Kidney epithelial cell (primary cell): Measurements from ENCODE around the gene TRIM5. TPM values are rescaled to one million over a fixed set of nuclear protein-coding genes. Genes with fewer than 3 reads are reported as not detected.

Experiments used
- DNase-seq: peaks from one replicate; pipeline ENCODE4 v3.0.0-alpha.2; 2010; ENCODE audit warnings: low read depth
- H3K27me3 ChIP-seq: 2 replicates; pipeline ENCODE4 v1.6.0; 2011; ENCODE audit warnings: low read length; ENCODE audit not compliant: control insufficient read depth, insufficient read depth
- H3K36me3 ChIP-seq: 2 replicates; pipeline ENCODE4 v1.5.1; 2011; ENCODE audit warnings: low read length; ENCODE audit not compliant: control insufficient read depth, insufficient read depth
- H3K4me3 ChIP-seq: 2 replicates; pipeline ENCODE4 v1.5.1; 2011; ENCODE audit warnings: low read depth, mild to moderate bottlenecking, control low read depth, low read length
- CTCF ChIP-seq: IDR thresholded peaks from 2 replicates; pipeline ENCODE4 v1.5.1; 2011; ENCODE audit warnings: mild to moderate bottlenecking, moderate library complexity, low read length, control low read depth, inconsistent platforms; ENCODE audit not compliant: insufficient read depth, poor library complexity, severe bottlenecking
- total RNA-seq: library from RNA; depleted of rRNA; stranded (reverse); fragments of >200 nt; gene quantifications from 2 replicates; pipeline ENCODE4 v1.2.3, GENCODE V29; 2015

TRIM5 gene
- total RNA-seq, 1 donor from 2014 or later, result 25.9 TPM

GRCh38 chr11:5713695-5714094, 28.8 kb upstream of the TRIM5 start:
- H3K4me3 ChIP-seq, result no peak overlapping the region
- no peak for TF ChIP-seq CTCF

GRCh38 chr11:5712507-5712906, 27.6 kb upstream of the TRIM5 start:
- no peaks in the 10 kb centered on the region for H3K27me3 ChIP-seq
- peak; percentile 25 for TF ChIP-seq CTCF
- no peak for DNase-seq
- H3K4me3 ChIP-seq, result no peak overlapping the region
- no peaks in the 10 kb centered on the region for H3K36me3 ChIP-seq

More at GRCh38 chr11:5713695-5714094, 28.8 kb upstream of the TRIM5 start:
- H3K36me3 ChIP-seq, result no peaks in the 10 kb centered on the region
- no peak for DNase-seq
- no peaks in the 10 kb centered on the region for H3K27me3 ChIP-seq

- TF ChIP-seq CTCF, result no peak
- H3K4me3 ChIP-seq, result no peak overlapping the region
- DNase-seq, result no peak
- H3K27me3 ChIP-seq, result no peaks in the 10 kb centered on the region
- H3K36me3 ChIP-seq, result no peaks in the 10 kb centered on the region
Measured at GRCh38 chr11:5705688-5706087, 20.8 kb upstream of the TRIM5 start.

- TF ChIP-seq CTCF, result no peak
- no peak for DNase-seq
- no peaks in the 10 kb centered on the region for H3K27me3 ChIP-seq
- H3K4me3 ChIP-seq, result no peak overlapping the region
- H3K36me3 ChIP-seq, result no peaks in the 10 kb centered on the region
Measured at GRCh38 chr11:5703741-5704536, 19.1 kb upstream of the TRIM5 start.

- DNase-seq, result no peak
- H3K27me3 ChIP-seq, result no peaks in the 10 kb centered on the region
- H3K36me3 ChIP-seq, result no peaks in the 10 kb centered on the region
- TF ChIP-seq CTCF, result no peak
- H3K4me3 ChIP-seq, result no peak overlapping the region
Measured at GRCh38 chr11:5701055-5701577, 16.2 kb upstream of the TRIM5 start.
